OCI-LY1 (cell line): ENCODE results near the gene VWA8.

Experiments used
- H2AFZ ChIP-seq: fragments of 200-600 bp; sonication (generic), shearing (Covaris generic); 2 replicates; pipeline ENCODE4 v1.6.0; 2014; ENCODE audit warnings: antibody characterized with exemption, mild to moderate bottlenecking, low read length
- H3F3A ChIP-seq: fragments of 200-600 bp; sonication (generic), shearing (Covaris generic); 2 replicates; pipeline ENCODE4 v1.6.0; 2014; ENCODE audit warnings: mild to moderate bottlenecking, antibody characterized with exemption, low read length, moderate library complexity; ENCODE audit not compliant: insufficient read depth
- H3K27ac ChIP-seq: fragments of 200-600 bp; sonication (generic); 2 replicates; pipeline ENCODE4 v1.5.1; 2014; ENCODE audit warnings: low read length, mixed run types, mild to moderate bottlenecking, low read depth; ENCODE audit not compliant: poor library complexity, severe bottlenecking
- H3K27me3 ChIP-seq: fragments of 200-600 bp; sonication (generic); 2 replicates; pipeline ENCODE4 v1.6.0; 2014; ENCODE audit warnings: antibody characterized with exemption, mild to moderate bottlenecking, low read length, moderate library complexity; ENCODE audit not compliant: insufficient read depth
- H3K36me3 ChIP-seq: fragments of 200-600 bp; sonication (generic); 2 replicates; pipeline ENCODE4 v1.6.1; 2014; ENCODE audit warnings: mild to moderate bottlenecking, antibody characterized with exemption, low read length, moderate library complexity, mixed read lengths; ENCODE audit not compliant: insufficient read depth
- H3K4me1 ChIP-seq: fragments of 200-600 bp; sonication (generic); 2 replicates; pipeline ENCODE4 v1.5.1; 2014; ENCODE audit warnings: mild to moderate bottlenecking, low read length, moderate library complexity; ENCODE audit not compliant: insufficient read depth, severe bottlenecking
- H3K4me2 ChIP-seq: fragments of 200-600 bp; sonication (generic), shearing (Covaris generic); 2 replicates; pipeline ENCODE4 v1.6.1; 2014; ENCODE audit warnings: low read length
- H3K4me3 ChIP-seq: fragments of 200-600 bp; sonication (generic); 2 replicates; pipeline ENCODE4 v1.5.1; 2014; ENCODE audit warnings: low read length, low read depth, mild to moderate bottlenecking, mixed read lengths; ENCODE audit not compliant: poor library complexity, severe bottlenecking
- H3K79me2 ChIP-seq: fragments of 200-600 bp; shearing (Covaris generic); 2 replicates; pipeline ENCODE4 v1.6.1; 2016; ENCODE audit warnings: mixed run types, low read length, mixed read lengths; ENCODE audit not compliant: insufficient read depth
- H3K9ac ChIP-seq: fragments of 200-600 bp; sonication (generic), shearing (Covaris generic); 2 replicates; pipeline ENCODE4 v1.6.1; 2014; ENCODE audit warnings: mild to moderate bottlenecking, low read length, mixed read lengths
- H3K9me2 ChIP-seq: fragments of 200-600 bp; sonication (generic), shearing (Covaris generic); 2 replicates; pipeline ENCODE4 v1.6.1; 2014; ENCODE audit warnings: low read depth, mild to moderate bottlenecking, low read length, mixed read lengths
- H3K9me3 ChIP-seq: fragments of 200-600 bp; shearing (Covaris generic); 2 replicates; pipeline ENCODE4 v1.6.1; 2014; ENCODE audit warnings: low read length, mixed read lengths
- H4K20me1 ChIP-seq: fragments of 200-600 bp; sonication (generic), shearing (Covaris generic); 2 replicates; pipeline ENCODE4 v1.6.0; 2016; ENCODE audit warnings: mild to moderate bottlenecking, low read length; ENCODE audit not compliant: insufficient read depth
- EZH2 ChIP-seq: fragments of 200-600 bp; sonication (generic), shearing (Covaris generic); IDR thresholded peaks from 2 replicates; pipeline ENCODE4 v1.8.0; 2017; ENCODE audit warnings: borderline replicate concordance, mixed run types, mild to moderate bottlenecking, antibody characterized with exemption, low read length, moderate library complexity, mixed read lengths
- TF ChIP-seq, protein P1 (sequence below): fragments of 200-600 bp; sonication (generic), shearing (Covaris generic); IDR thresholded peaks from 2 replicates; pipeline ENCODE4 v1.5.1; 2017; ENCODE audit warnings: mild to moderate bottlenecking, antibody characterized with exemption, low read length, moderate library complexity, mixed read lengths

Gene VWA8

GRCh38 chr13:41942462-41943094 is 18.3 kb downstream of the VWA8 start:
- no peak overlapping the region for H3K27ac ChIP-seq
- H3K9ac ChIP-seq = no peak overlapping the region
- TF ChIP-seq, protein P1, sequence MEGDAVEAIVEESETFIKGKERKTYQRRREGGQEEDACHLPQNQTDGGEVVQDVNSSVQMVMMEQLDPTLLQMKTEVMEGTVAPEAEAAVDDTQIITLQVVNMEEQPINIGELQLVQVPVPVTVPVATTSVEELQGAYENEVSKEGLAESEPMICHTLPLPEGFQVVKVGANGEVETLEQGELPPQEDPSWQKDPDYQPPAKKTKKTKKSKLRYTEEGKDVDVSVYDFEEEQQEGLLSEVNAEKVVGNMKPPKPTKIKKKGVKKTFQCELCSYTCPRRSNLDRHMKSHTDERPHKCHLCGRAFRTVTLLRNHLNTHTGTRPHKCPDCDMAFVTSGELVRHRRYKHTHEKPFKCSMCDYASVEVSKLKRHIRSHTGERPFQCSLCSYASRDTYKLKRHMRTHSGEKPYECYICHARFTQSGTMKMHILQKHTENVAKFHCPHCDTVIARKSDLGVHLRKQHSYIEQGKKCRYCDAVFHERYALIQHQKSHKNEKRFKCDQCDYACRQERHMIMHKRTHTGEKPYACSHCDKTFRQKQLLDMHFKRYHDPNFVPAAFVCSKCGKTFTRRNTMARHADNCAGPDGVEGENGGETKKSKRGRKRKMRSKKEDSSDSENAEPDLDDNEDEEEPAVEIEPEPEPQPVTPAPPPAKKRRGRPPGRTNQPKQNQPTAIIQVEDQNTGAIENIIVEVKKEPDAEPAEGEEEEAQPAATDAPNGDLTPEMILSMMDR = peak; percentile 24; the same call in 1 of the 2 replicates
- TF ChIP-seq EZH2 = no peak
- peaks cover 6% of the 10 kb centered on the region; the same call in 1 of the 2 replicates for H3K9me3 ChIP-seq
- peaks cover 30% of the 10 kb centered on the region for H3K36me3 ChIP-seq
- no peak overlapping the region for H3K4me3 ChIP-seq
- peaks cover 18% of the 10 kb centered on the region for H3K79me2 ChIP-seq
- H3K9me2 ChIP-seq = no peaks in the 10 kb centered on the region
- H3K27me3 ChIP-seq = no peaks in the 10 kb centered on the region
- no peaks in the 10 kb centered on the region for H3K4me1 ChIP-seq
- no peaks in the 10 kb centered on the region for H3F3A ChIP-seq
- no peaks in the 10 kb centered on the region for H4K20me1 ChIP-seq
- H2AFZ ChIP-seq = no peak overlapping the region
- no peak overlapping the region for H3K4me2 ChIP-seq

DNA sequence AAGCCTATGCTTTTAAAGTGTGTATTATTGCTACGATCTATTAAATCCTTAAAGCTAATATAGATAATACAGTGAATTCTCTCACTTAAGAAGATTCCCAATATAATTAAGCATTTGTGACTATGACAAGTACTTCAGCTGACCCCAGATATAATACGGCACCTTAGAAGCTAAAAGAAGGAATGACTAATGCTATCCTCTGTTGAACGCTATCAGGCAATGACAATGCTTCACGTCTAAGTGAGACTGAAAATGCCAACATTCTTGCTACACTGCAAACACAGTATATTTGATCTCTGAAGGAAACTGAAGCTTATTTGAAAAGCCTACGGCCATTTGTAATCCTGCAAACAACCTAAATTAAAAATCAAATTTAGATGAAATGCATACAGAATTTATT is 19.7 kb downstream of the VWA8 start:
- Histone ChIP-seq H4K20me1 (no peaks in the 10 kb centered on the region), H3K4me2 (no peak overlapping the region), H3K79me2 (peaks cover 17% of the 10 kb centered on the region), H3K9ac (no peak overlapping the region), H2AFZ (no peak overlapping the region), H3K4me1 (no peaks in the 10 kb centered on the region), H3F3A (no peaks in the 10 kb centered on the region), H3K27ac (no peak overlapping the region), H3K4me3 (no peak overlapping the region), H3K27me3 (no peaks in the 10 kb centered on the region), H3K9me3 (no peaks in the 10 kb centered on the region), H3K36me3 (peaks cover 24% of the 10 kb centered on the region), H3K9me2 (no peaks in the 10 kb centered on the region)
- TF ChIP-seq, protein P1 = no peak
- no peak for TF ChIP-seq EZH2

- Histone ChIP-seq H3K27me3 (no peaks in the 10 kb centered on the region), H3K27ac (no peak overlapping the region), H4K20me1 (no peaks in the 10 kb centered on the region), H3K4me3 (no peak overlapping the region), H3K9me2 (no peaks in the 10 kb centered on the region), H2AFZ (no peak overlapping the region), H3K36me3 (peaks cover 28% of the 10 kb centered on the region), H3K9me3 (no peaks in the 10 kb centered on the region), H3K9ac (no peak overlapping the region), H3K79me2 (peaks cover 10% of the 10 kb centered on the region), H3K4me2 (no peak overlapping the region), H3F3A (no peaks in the 10 kb centered on the region), H3K4me1 (no peaks in the 10 kb centered on the region)
- no peak for TF ChIP-seq EZH2
- TF ChIP-seq, protein P1 = no peak
Observed at GRCh38 chr13:41939398-41939797, 21.5 kb downstream of the VWA8 start.
